Peyer's patch (tissue), 4 donors: Measurements from ENCODE around the gene GCLC.

ENCODE experiments used
- CTCF ChIP-seq, 6 experiments: fragments of 450-650 bp in 4 of 6; fragments of 200-600 bp in 2 of 6; sonication (generic) in 1 of 6; IDR thresholded peaks; one replicate each; pipeline ENCODE4 v1.5.1; 2017 to 2019; ENCODE audit warnings: antibody characterized with exemption in 6 of 6, mild to moderate bottlenecking in 3 of 6, moderate library complexity in 1 of 6
- POLR2A ChIP-seq, 2 donors: fragments of 450-650 bp; IDR thresholded peaks; one replicate each; pipeline ENCODE4 v1.5.1; 2017; ENCODE audit warnings: antibody characterized with exemption in 2 of 2, mild to moderate bottlenecking in 2 of 2, moderate library complexity in 2 of 2

- no peak for TF ChIP-seq CTCF (IDR thresholded peaks at IDR 0.05)
- TF ChIP-seq POLR2A (IDR thresholded peaks at IDR 0.05): no peak
Measured at GRCh38 chr6:53464927-53465460, 79.9 kb downstream of the GCLC start.
